H9 (cell line): Measurements from ENCODE around the gene ADCK2. TPM values are rescaled to one million over a fixed set of nuclear protein-coding genes. Genes with fewer than 3 reads are reported as not detected.

Source experiments
- DNase-seq: peaks from one replicate; pipeline ENCODE4 v3.0.0-alpha.2; 2017
- H2AFZ ChIP-seq: one replicate; pipeline ENCODE4 v1.6.1; 2013; ENCODE audit warnings: mild to moderate bottlenecking, low read length, control low read depth, moderate library complexity
- H2AK5ac ChIP-seq: 2 replicates; pipeline ENCODE4 v1.6.1; 2013; ENCODE audit warnings: low read length, control low read depth, mixed read lengths; ENCODE audit not compliant: insufficient read length
- H2BK120ac ChIP-seq: one replicate; pipeline ENCODE4 v1.6.1; 2013; ENCODE audit warnings: low read depth, mild to moderate bottlenecking, low read length, control low read depth, inconsistent platforms; ENCODE audit not compliant: poor library complexity, severe bottlenecking
- H2BK12ac ChIP-seq: 2 replicates; pipeline ENCODE4 v1.6.1; 2013; ENCODE audit warnings: low read length, control low read depth, mixed read lengths, low read depth; ENCODE audit not compliant: insufficient read length
- H2BK15ac ChIP-seq: 2 replicates; pipeline ENCODE4 v1.6.1; 2013; ENCODE audit warnings: low read depth, low read length, control low read depth
- H2BK20ac ChIP-seq: one replicate; pipeline ENCODE4 v1.6.1; 2013; ENCODE audit warnings: low read depth, mild to moderate bottlenecking, low read length, control low read depth, inconsistent platforms; ENCODE audit not compliant: poor library complexity, severe bottlenecking
- H2BK5ac ChIP-seq: 2 replicates; pipeline ENCODE4 v1.6.1; 2013; ENCODE audit warnings: low read length, control low read depth, mixed read lengths; ENCODE audit not compliant: insufficient read length
- H3K14ac ChIP-seq: 2 replicates; pipeline ENCODE4 v1.6.1; 2013; ENCODE audit warnings: low read length, control low read depth; ENCODE audit not compliant: insufficient read depth
- H3K18ac ChIP-seq: 2 replicates; pipeline ENCODE4 v1.6.1; 2013; ENCODE audit warnings: low read depth, mild to moderate bottlenecking, mixed read lengths, low read length, control low read depth; ENCODE audit not compliant: insufficient read length
- H3K23ac ChIP-seq: 2 replicates; pipeline ENCODE4 v1.6.1; 2013; ENCODE audit warnings: low read length, control low read depth, mixed read lengths, low read depth; ENCODE audit not compliant: insufficient read length
- H3K23me2 ChIP-seq: 2 replicates; pipeline ENCODE4 v1.6.1; 2013; ENCODE audit warnings: low read depth, mild to moderate bottlenecking, mixed read lengths, low read length, control low read depth; ENCODE audit not compliant: insufficient read length, poor library complexity, severe bottlenecking
- H3K27ac ChIP-seq: 2 replicates; pipeline ENCODE4 v1.5.1; 2013; ENCODE audit warnings: low read length, control low read depth, mixed read lengths, low read depth; ENCODE audit not compliant: insufficient read length
- H3K27me3 ChIP-seq: 2 replicates; pipeline ENCODE4 v1.6.1; 2013; ENCODE audit warnings: low read length, control low read depth, inconsistent platforms; ENCODE audit not compliant: insufficient read depth
- H3K4ac ChIP-seq: 2 replicates; pipeline ENCODE4 v1.6.1; 2013; ENCODE audit warnings: low read depth, mild to moderate bottlenecking, control low read depth, inconsistent platforms, low read length, moderate library complexity
- H3K4me1 ChIP-seq: 2 replicates; pipeline ENCODE4 v1.6.1; 2013; ENCODE audit warnings: low read length, control low read depth, inconsistent platforms; ENCODE audit not compliant: insufficient read depth
- H3K4me2 ChIP-seq: 2 replicates; pipeline ENCODE4 v1.6.1; 2013; ENCODE audit warnings: low read length, control low read depth, mixed read lengths; ENCODE audit not compliant: insufficient read length, insufficient read depth
- H3K56ac ChIP-seq: 2 replicates; pipeline ENCODE4 v1.6.1; 2013; ENCODE audit warnings: low read depth, mild to moderate bottlenecking, mixed read lengths, low read length, control low read depth; ENCODE audit not compliant: insufficient read length
- H3K79me1 ChIP-seq: 2 replicates; pipeline ENCODE4 v1.6.1; 2013; ENCODE audit warnings: low read depth, mild to moderate bottlenecking, moderate library complexity, low read length, control low read depth, inconsistent platforms; ENCODE audit not compliant: insufficient read depth, poor library complexity, severe bottlenecking
- H3K79me2 ChIP-seq: 2 replicates; pipeline ENCODE4 v1.6.1; 2013; ENCODE audit warnings: low read length, control low read depth, inconsistent platforms; ENCODE audit not compliant: insufficient read depth
- H3K9ac ChIP-seq: 2 replicates; pipeline ENCODE4 v1.6.1; 2013; ENCODE audit warnings: low read length, control low read depth, mixed read lengths; ENCODE audit not compliant: insufficient read length; ENCODE audit errors: extremely low read depth
- H3K9me3 ChIP-seq: one replicate; pipeline ENCODE4 v1.6.1; 2013; ENCODE audit warnings: low read depth, low read length, inconsistent platforms; ENCODE audit not compliant: control insufficient read depth
- H3T11ph ChIP-seq: one replicate; pipeline ENCODE4 v1.6.1; 2013; ENCODE audit warnings: mild to moderate bottlenecking, low read length, control low read depth, inconsistent platforms
- H4K20me1 ChIP-seq: one replicate; pipeline ENCODE4 v1.6.1; 2013; ENCODE audit not compliant: control insufficient read depth, insufficient read length, insufficient read depth
- H4K5ac ChIP-seq: 2 replicates; pipeline ENCODE4 v1.6.1; 2013; ENCODE audit warnings: low read depth, mild to moderate bottlenecking, mixed read lengths, low read length, control low read depth; ENCODE audit not compliant: insufficient read length
- H4K8ac ChIP-seq: replicated peaks from 2 replicates; pipeline ENCODE4 v1.6.1; 2013; ENCODE audit warnings: low read length, control low read depth, mixed read lengths, low read depth; ENCODE audit not compliant: insufficient read length
- H4K91ac ChIP-seq: 2 replicates; pipeline ENCODE4 v1.6.1; 2013; ENCODE audit warnings: low read depth, mild to moderate bottlenecking, moderate library complexity, mixed read lengths, low read length, control low read depth; ENCODE audit not compliant: insufficient read length
- H3K27ac Mint-ChIP-seq, 3 experiments: 2 replicates in 2 of 3; 3 replicates in 1 of 3; pipeline ENCODE4 v1.8.0; 2020 to 2021; ENCODE audit warnings: mixed read lengths in 3 of 3, mild to moderate bottlenecking in 1 of 3, moderate library complexity in 1 of 3
- H3K27me3 Mint-ChIP-seq: 2 replicates; pipeline ENCODE4 v1.8.0; 2021; ENCODE audit warnings: low read depth, mild to moderate bottlenecking, moderate library complexity, mixed read lengths
- H3K36me3 Mint-ChIP-seq, 3 experiments: 2 replicates in 2 of 3; 3 replicates in 1 of 3; pipeline ENCODE4 v1.8.0; 2020 to 2021; ENCODE audit warnings: low read depth in 3 of 3, mixed read lengths in 3 of 3; ENCODE audit not compliant: insufficient read depth in 1 of 3
- H3K4me1 Mint-ChIP-seq, 2 experiments: 2 replicates each; pipeline ENCODE4 v1.8.0; 2020; ENCODE audit warnings: mixed read lengths in 2 of 2
- H3K4me3 Mint-ChIP-seq, 2 experiments: 2 replicates in 1 of 2; 3 replicates in 1 of 2; pipeline ENCODE4 v1.8.0; 2020 to 2021; ENCODE audit warnings: mild to moderate bottlenecking in 2 of 2, mixed read lengths in 2 of 2, moderate library complexity in 1 of 2
- H3K9me3 Mint-ChIP-seq, 2 experiments: 2 replicates in 1 of 2; 3 replicates in 1 of 2; pipeline ENCODE4 v1.8.0; 2020; ENCODE audit warnings: mild to moderate bottlenecking in 2 of 2, mixed read lengths in 2 of 2, moderate library complexity in 1 of 2
- CTCF ChIP-seq: fragments of 200-600 bp; sonication (generic); conservative IDR thresholded peaks from 3 replicates; pipeline ENCODE4 v1.8.0; 2021; ENCODE audit warnings: antibody characterized with exemption, mild to moderate bottlenecking
- WGBS: extraction: QIAGEN DNeasy Blood & Tissue Kit; methylation state at CpG from one replicate; pipeline ENCODE4 v1.1.7; 2013; ENCODE audit warnings: missing lambda C conversion rate, low lambda C conversion rate, mixed read lengths; ENCODE audit not compliant: insufficient read length; ENCODE audit errors: extremely low coverage; 5-methylcytosine and 5-hydroxymethylcytosine counted together
- total RNA-seq: library from RNA; stranded (reverse); gene quantifications from 2 replicates; pipeline ENCODE4 v1.2.1, GENCODE V29; 2021

ADCK2 gene
- total RNA-seq, 1 experiment from 2014 or later: 12.4 TPM

- Histone ChIP-seq H3K9ac (peak overlapping the region; percentile 50), H2BK20ac (no peak overlapping the region), H3K23ac (no peak overlapping the region), H2BK120ac (no peak overlapping the region), H2BK12ac (no peak overlapping the region), H2BK5ac (no peak overlapping the region), H3K9me3 (no peaks in the 10 kb centered on the region), H3K27me3 (no peaks in the 10 kb centered on the region), H3K18ac (peak overlapping the region; percentile 82), H3K4ac (no peak overlapping the region; the same call in 1 of the 2 replicates), H2BK15ac (no peak overlapping the region), H2AK5ac (no peak overlapping the region), H3K14ac (peak overlapping the region; percentile 85; the same call in 1 of the 2 replicates), H4K91ac (no peak overlapping the region), H3K27ac (no peak overlapping the region), H4K20me1 (no peaks in the 10 kb centered on the region), H3K79me1 (no peaks in the 10 kb centered on the region), H3T11ph (no peak overlapping the region), H3K4me2 (peak overlapping the region; percentile 74), H3K79me2 (no peaks in the 10 kb centered on the region), H4K5ac (no peak overlapping the region), H3K23me2 (peaks cover 15% of the 10 kb centered on the region), H2AFZ (no peak overlapping the region), H4K8ac (no peak overlapping the region), H3K4me1 (peaks cover 14% of the 10 kb centered on the region; the same call in 1 of the 2 replicates), H3K56ac (no peak overlapping the region)
- Mint-ChIP-seq H3K9me3 (no peaks in the 10 kb centered on the region), H3K4me1 (peaks cover 45 to 51% of the 10 kb centered on the region in 2 experiments), H3K4me3 (peak overlapping the region; percentile 92 to 94), H3K36me3 (no peaks in the 10 kb centered on the region), H3K27me3 (peaks cover 36% of the 10 kb centered on the region), H3K27ac (peak overlapping the region in 1 of 3 experiments; percentile 81; a peak in 2 of 7 replicates)
- WGBS: no CpG with 5 or more reads among the region's 74 CpGs
- peak; percentile 51 for DNase-seq
- TF ChIP-seq CTCF: no peak
These were observed 32.6 kb upstream of the ADCK2 start for GRCh38 chr7:140640060-140640637.
